ENCODE results near the gene BAZ2B. TPM values are rescaled to one million over a fixed set of nuclear protein-coding genes. Genes with fewer than 3 reads are reported as not detected.

Gene BAZ2B
- polyA plus RNA-seq, 2 of the 4 experiments (the other 2 are of a cell fraction) = 19.6 to 50.6 TPM

GRCh38 chr2:159279700-159280099, 336.6 kb downstream of the BAZ2B start:
- Histone ChIP-seq H3K4me2 (no peak overlapping the region), H3K4me1 (no peaks in the 10 kb centered on the region), H3K4me3 (no peak overlapping the region), H3K9me3 (no peaks in the 10 kb centered on the region), H3K27ac (no peak overlapping the region)
- TF ChIP-seq PHF8 (IDR thresholded peaks at IDR 0.05; ENCODE audit: borderline replicate concordance, low read depth) (no peak), ZC3H11A (IDR thresholded peaks at IDR 0.05) (no peak), RFX5 (IDR thresholded peaks at IDR 0.05) (no peak), MYC (IDR thresholded peaks at IDR 0.05; ENCODE audit: borderline replicate concordance, low read length) (no peak), EP300 (IDR thresholded peaks at IDR 0.05) (no peak), FOSL2 (IDR thresholded peaks at IDR 0.05) (no peak), FOSL2 (CRISPR knock-in tag; IDR thresholded peaks at IDR 0.05) (no peak), JUNB (IDR thresholded peaks at IDR 0.05) (no peak), CHD2 (IDR thresholded peaks at IDR 0.05; ENCODE audit: low read length, partially characterized antibody) (no peak), ZSCAN20 (CRISPR knock-in tag; IDR thresholded peaks at IDR 0.05) (no peak), HOXB5 (CRISPR knock-in tag; IDR thresholded peaks at IDR 0.05) (no peak), SREBF2 (IDR thresholded peaks at IDR 0.05) (no peak), NFE2L2 (conservative IDR thresholded peaks at IDR 0.05; ENCODE audit: low read length) (no peak), ZNF302 (CRISPR knock-in tag; IDR thresholded peaks at IDR 0.05) (no peak), HDAC2 (IDR thresholded peaks at IDR 0.05) (no peak), USF2 (IDR thresholded peaks at IDR 0.05) (no peak), PBX3 (IDR thresholded peaks at IDR 0.05) (no peak), CBX2 (IDR thresholded peaks at IDR 0.05; ENCODE audit: borderline replicate concordance, low read depth) (no peak), E2F6 (IDR thresholded peaks at IDR 0.05; ENCODE audit: borderline replicate concordance, low read depth) (no peak)
- WGBS (ENCODE audit: missing lambda C conversion rate) = 90% methylated on average over 2 of the region's 2 CpGs
- FAIRE-seq (no peak), DNase-seq (ENCODE audit: low read depth in 1 of 2, low spot score in 1 of 2) (no peak), ATAC-seq (no peak)
- CTCF ChIA-PET = no interaction called here
- POLR2A ChIA-PET = no interaction called here

GRCh38 chr2:159275111-159275510, 341.2 kb downstream of the BAZ2B start:
- ChIA-PET POLR2A (no interaction called here), CTCF (no interaction called here)
- TF ChIP-seq SREBF2 (IDR thresholded peaks at IDR 0.05) = no peak
- no peak for TF ChIP-seq CHD4 (IDR thresholded peaks at IDR 0.05; ENCODE audit: borderline replicate concordance)
- TF ChIP-seq HES2 (IDR thresholded peaks at IDR 0.05) = no peak
- no peak for TF ChIP-seq MAZ (IDR thresholded peaks at IDR 0.05; ENCODE audit: borderline replicate concordance, low read depth, low read length)
- no peak for TF ChIP-seq PBX3 (IDR thresholded peaks at IDR 0.05)
- no peak for TF ChIP-seq ZC3H11A (IDR thresholded peaks at IDR 0.05)
- no peak for TF ChIP-seq NFE2L2 (conservative IDR thresholded peaks at IDR 0.05; ENCODE audit: low read length)
- no peak for TF ChIP-seq SMC3 (IDR thresholded peaks at IDR 0.05)
- no peak for TF ChIP-seq CHD2 (IDR thresholded peaks at IDR 0.05; ENCODE audit: low read length, partially characterized antibody)
- no peak for TF ChIP-seq CTCF (IDR thresholded peaks at IDR 0.05)
- TF ChIP-seq ATOH8 (CRISPR knock-in tag; IDR thresholded peaks at IDR 0.05; ENCODE audit: low read depth) = no peak
- TF ChIP-seq ZSCAN20 (CRISPR knock-in tag; IDR thresholded peaks at IDR 0.05) = no peak
- no peak for TF ChIP-seq RNF2 (IDR thresholded peaks at IDR 0.05; ENCODE audit: borderline replicate concordance, low read depth)
- TF ChIP-seq HOXA7 (CRISPR knock-in tag; IDR thresholded peaks at IDR 0.05) = no peak
- no peak for TF ChIP-seq RFX5 (IDR thresholded peaks at IDR 0.05)
- TF ChIP-seq FOSB (CRISPR knock-in tag; IDR thresholded peaks at IDR 0.05) = no peak
- no peak overlapping the region for H3K4me3 ChIP-seq
- no peak for DNase-seq (ENCODE audit: low read depth in 1 of 2, low spot score in 1 of 2)
- no peak for FAIRE-seq
- no peak overlapping the region for H3K4me2 ChIP-seq
- no peaks in the 10 kb centered on the region for H3K4me1 ChIP-seq
- no peak for ATAC-seq
- WGBS (ENCODE audit: missing lambda C conversion rate) = 93% methylated on average over 1 of the region's 1 CpG
- H3K27ac ChIP-seq = no peak overlapping the region
- no peaks in the 10 kb centered on the region for H3K9me3 ChIP-seq

Measured in A549 (cell line).